Measurements from ENCODE around the gene RNU7-1.

RNU7-1 gene

DNA sequence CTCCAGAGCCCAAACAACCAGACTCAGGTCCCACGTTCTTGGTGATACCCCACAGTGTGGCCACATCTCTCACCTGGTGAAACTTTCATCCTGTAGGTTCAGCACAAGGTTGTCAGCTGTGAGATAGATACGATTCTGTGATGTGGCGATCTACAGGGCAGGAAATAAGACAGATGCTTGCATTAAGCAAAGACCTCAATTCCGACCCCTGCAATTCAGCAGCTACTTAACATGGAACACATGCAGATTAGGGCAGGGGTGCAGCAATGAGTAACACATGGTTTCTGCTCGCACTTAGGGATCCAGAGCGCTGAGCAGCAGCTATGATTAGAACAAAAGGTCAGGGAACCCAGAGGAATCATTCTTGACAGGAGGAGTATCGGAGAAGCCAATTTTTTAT is 22.7 kb downstream of the RNU7-1 start:
- DNase-seq = no peak

DNA sequence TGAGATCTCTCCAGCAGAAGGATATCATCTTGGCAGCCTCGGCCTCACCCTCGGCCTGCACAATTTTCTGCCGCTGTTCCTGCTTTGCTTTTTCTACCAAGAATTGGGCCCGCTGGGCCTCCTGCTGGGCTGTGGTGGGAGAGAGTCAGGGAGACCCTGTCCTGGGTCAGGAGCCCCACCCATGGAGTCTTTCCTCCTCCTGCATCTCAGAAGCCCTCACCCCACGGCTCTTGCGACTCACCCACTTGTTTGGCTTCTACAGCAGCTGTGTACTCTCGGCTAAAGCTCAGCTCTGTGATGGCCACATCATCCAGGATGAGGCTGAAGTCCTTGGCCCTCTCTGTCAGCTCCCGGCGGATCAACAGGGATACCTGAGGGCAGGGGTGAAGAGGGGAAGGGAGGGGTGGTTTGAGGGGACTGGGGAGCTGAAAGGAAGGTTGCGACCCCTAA is 24.1 kb downstream of the RNU7-1 start:
- DNase-seq = no peak

DNA sequence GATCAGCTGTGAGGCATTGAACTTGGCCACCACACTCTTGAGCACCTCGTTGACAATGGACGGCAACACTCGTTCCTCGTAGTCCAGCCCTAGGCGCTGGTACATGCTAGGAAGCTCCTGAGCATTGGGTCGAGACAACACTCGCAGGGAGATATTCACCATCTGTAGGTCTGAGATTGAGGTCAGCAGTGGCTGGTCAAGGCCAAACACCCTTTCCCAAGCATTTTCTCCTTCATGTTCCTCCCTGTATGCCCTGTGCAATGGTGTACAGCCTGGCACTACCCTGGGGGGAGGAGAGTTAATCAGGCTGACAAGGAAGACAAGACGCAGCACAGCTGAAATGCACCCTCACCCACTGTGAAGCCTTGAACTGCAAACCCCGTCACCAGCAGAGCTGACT is 24.8 kb downstream of the RNU7-1 start:
- DNase-seq = no peak

DNA sequence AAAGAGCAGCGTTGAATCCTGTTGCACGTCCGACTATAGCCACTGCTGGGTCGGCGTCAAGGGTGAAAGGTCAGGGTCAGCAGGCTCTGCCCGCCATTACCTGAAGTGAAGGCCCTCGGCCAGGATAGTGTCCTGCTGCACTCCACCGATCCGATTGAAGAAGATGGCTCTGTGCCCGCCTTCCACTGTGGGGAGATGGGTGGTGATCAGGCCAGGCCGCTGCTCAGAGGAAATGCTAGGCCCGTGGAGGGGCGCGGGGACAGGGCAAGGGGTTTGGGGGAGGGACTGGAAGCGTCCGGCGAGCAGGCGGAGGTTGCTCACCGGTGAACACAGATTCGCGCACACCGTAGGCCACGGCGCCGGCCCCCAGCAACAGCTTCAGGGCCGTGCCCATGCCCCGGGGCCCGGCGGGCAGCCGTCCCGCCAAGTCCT is 26.5 kb downstream of the RNU7-1 start:
- no peak for DNase-seq

DNA sequence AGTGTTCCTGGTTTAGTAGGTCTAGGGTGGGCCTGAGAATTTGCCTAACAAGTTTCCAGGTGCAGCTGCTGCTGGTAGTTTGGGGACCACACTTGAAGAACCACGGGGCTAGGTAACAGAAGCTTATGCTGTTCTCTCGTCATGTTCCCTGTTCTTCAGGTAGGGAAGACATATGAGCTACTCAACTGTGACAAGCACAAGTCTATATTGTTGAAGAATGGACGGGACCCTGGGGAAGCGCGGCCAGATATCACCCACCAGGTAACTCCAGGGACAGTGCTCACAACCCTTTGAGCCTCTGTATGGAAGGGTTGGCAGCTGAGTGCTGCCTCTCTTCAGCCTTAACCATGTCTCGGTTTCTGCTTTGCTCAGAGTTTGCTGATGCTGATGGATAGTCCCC is 30.6 kb downstream of the RNU7-1 start:
- no peak for DNase-seq

DNA sequence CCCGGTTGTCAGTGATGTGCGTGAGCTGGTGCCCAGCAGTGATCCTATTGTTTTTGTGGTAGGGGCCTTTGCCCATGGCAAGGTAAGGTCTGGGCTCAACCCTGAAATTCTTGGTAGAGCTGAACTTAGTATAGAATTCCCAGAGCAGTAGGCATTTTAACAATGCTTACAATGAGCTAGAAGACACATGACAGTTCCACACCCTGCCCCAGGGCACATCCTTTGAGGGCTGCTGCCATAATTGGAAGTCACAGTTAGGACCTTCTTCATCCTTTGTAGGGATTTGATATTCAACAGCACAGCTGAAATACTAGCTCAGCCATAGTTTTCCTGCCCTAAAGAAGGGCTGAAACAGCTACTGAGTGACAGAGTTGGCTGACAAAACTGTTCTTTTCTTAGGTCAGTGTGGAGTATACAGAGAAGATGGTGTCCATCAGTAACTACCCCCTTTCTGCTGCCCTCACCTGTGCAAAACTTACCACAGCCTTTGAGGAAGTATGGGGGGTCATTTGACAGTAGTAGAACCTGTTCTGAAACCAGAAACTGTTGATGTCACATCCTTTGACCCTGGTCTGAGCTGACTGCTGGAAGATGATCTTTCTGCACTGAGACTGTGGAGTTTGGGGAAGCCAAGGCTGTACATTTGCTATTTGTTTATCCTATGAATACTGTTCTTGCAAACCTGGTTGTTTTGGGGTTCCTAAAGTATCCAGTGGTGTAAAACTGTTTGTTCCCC is 31.8 kb downstream of the RNU7-1 start:
- no peak for DNase-seq

DNA sequence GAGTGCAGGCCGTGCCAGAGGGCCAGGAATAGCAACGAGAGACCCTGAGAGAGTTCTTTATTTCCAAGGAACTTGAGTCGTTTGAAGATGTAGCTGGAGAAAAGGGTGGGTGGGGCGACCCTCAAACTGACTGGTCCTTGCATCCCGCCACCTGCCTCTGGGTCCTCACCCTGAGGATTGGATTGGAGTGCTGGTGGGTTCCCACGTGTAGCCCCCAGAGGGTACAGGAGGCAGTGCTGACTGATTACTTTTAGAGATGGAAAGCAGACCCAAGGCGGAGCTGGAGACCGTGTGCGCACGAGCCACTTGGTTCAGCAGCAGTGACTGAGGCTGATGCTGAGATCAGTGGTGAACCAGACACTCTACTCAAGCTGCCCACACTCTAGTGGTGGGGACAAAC is 34.0 kb downstream of the RNU7-1 start:
- DNase-seq = no peak

DNA sequence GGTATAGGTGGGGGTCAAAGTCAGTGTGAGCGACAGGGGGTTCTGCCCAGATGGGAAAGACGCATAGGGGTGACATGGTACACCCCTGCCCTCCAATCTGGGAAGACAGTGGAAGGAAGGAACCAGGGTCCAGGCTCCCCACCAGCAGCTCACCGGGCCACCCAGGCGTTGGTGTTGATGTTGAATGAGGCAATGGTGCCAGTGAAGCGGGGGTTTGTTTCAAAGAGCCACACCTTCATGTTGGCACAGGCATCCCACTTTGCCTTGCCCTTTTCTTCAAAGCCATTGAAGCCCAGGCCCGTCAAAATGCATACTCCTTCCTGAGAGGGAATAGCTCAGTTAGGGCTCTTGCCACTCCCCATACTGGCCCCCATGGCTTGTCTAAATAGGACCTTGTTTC is 34.6 kb downstream of the RNU7-1 start:
- no peak for DNase-seq

DNA sequence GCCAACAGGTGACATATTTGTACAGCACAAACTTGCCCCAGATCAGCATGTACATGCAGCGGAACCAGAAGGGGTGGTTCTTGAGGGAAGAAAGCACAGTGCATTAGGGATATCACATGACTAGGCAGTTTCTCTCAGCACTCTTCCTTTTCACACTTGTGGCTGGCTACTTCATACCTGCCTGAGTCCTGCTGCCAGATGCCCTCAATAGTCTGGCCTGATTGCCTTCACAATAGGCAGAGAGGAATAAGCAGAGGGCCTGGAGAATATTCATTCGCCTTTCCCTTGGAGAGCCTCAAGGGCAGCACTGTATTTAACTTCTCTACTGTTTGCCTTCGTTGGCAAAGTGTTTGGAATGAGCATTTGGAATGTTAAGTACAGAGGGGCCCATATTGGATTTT is 35.0 kb downstream of the RNU7-1 start:
- no peak for DNase-seq

DNA sequence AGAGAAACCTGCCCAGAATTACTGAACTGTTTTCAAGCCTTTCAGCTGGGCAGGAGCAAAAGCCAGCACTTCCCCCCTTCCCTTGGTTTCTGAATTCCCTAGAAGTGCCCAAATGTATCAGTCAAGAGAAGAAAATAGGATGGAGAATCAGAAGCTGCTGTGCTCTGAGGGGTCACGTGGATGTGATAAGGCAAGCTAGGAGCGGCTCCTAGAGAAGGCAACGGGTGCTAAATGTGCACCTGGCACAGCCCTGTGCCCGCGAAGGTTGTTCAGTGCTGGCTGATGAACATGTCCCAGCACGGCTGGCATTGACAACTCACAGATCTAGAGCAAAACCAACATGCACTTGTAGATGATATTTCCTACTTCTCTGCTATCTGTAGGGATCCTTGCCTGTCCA is 35.4 kb downstream of the RNU7-1 start:
- no peak for DNase-seq

DNA sequence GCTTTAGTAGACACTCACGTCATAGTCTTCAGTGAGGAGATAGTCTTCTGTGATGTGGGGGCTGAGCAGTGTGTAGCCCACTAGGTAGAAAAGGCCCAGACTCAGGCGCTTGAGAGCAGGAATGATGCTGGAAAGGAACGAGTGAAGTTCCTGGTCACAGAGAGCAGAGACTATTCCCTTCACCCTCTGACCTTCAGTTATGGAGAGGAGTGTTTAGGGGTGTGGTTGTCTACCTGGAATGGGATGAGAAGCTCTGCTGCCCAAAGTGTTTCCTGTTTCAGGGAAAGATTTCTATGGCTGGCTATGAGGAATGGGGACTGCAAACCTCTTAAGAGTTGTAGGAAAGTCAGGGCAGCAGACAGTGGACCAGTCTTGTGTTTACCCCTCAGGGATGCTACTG is 35.8 kb downstream of the RNU7-1 start:
- DNase-seq = no peak

DNA sequence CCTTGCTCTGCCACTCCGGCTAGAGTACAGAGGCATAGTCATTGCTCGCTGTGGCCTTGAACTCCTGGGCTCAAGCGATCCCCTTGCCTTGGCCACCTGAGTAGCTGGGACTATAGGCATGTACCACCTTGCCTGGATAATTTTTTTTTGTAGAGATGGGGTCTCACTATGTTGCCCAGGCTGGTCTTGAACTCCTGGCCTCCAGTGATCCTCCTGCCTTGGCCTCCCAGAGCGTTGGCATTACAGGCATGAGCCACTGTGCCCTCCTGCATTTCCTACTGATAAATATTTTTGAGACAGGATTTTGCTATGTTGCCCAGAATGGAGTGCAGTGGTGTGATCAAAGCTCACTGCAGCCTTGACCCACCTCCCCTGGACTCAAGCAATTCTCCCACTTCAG is 36.5 kb downstream of the RNU7-1 start:
- DNase-seq = no peak

DNA sequence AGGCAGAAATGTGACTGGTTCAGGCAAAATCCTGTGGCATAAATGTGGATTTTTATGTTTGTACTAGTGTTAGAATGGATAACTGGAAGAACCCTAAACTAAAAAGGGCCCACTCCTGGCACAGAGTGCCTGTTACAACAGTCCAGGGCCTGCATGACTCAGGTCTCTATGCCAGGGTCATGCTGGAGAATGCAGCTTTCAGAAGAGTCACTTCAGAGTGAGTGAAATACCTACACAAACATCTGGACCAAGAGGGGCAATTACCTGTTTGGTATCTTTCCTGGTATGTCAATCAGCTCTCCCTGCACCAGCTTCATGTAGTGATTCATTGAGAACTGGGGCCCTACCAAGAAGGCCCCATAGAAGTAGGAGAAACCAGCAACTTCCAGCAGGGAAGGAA is 37.1 kb downstream of the RNU7-1 start:
- DNase-seq = no peak

DNA sequence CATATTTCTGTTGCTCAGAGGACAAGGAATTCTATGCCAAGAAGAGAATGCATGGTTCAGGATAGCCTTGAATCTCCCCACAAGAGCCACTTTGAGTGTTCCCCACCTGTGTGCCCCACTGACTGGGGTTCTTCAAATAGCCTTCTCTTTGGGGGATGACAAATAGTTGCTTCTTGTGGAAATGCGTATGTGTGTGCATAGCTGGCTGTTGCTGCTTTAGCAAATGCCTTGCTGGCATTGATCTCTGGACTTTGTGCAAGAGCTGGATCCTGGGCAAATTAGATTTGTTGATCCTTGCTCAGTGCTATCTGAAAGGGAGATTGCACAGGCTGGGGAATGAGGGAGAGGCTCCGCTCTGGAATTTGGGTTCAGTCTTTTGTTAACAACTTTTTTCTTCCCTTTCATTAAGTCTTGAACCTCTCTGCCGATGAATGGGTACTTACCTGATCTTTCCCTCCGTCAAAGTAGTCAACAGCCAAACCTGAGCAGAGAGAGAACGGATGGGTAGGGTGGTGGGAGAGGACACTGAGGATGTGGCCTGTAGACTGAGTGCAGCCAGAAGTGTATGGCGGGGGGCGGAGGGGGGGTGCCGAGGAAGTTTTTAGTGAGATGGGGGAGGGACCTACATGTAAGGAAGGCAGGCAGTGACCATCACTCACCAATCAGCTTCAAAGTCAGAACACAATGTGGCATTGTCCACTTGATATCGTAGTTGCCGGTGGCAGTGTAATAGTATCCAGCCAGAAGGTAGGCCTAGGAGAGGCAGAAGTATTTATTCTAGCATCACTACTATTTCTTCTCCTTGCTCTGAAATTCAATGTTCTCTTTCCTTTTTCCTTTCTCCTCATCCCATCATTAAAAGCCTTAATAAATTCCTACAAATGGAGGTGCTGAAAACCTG is 37.8 kb downstream of the RNU7-1 start:
- no peak for DNase-seq

DNA sequence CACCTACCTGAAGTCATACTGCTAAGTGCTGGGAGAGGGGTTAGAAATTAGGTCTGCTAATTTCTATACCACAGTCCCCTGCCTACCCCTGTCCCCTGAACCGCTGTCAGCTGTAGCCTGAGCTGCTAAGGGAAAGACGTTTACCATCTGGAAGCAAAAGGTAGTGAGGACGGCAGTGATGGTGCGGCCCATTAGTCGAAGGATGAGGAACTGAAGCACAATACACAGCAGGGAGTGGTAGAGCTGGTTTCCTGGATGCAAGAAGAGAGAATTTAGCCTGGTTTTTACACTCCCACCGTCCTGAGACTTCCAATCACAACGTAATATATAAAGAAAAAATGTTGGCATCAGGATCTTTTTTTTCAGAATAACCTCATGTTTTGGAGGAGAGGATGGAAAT is 38.9 kb downstream of the RNU7-1 start:
- DNase-seq = no peak

DNA sequence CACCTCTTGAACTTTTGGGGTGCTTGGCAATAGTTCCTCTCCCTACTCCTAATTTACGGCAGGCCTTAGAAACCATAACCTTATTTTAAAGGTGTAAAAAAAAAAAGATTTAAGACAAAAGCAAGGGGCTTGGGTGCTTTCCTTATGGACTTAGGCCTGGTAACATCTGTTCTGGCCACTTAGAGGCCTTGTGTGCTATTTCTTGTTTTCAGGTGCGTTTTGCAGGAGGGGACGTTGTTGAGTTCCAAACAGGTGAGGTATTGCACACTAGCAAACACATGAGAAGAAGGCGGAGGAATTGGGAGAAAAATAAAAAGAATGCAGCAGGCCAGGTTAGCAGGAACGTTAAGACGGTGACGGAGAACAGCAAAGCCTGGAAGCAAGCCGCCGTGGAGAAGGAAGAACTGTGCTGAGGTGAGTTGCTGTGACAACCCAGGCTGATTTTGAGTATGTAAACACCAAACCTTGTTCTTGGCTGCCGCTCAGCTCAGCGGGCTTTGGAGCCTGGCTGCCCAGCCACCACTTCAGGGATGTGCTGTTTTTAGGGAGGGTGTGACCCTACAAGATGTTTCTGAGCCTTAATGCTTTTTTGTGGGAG is 44.4 kb downstream of the RNU7-1 start:
- no peak for DNase-seq

Data from CD4-positive, alpha-beta T cell treated with Interleukin-4 for 4 hours (primary cell).